PC-3 (cell line): ENCODE measurements around the gene LITAF. TPM values are rescaled to one million over a fixed set of nuclear protein-coding genes. Genes with fewer than 3 reads are reported as not detected.

Experiments
- ATAC-seq: fragments of 200-7000 bp; cut with Tn5 transposase; 2 replicates; pipeline ENCODE4 v1.9.1; 2020; ENCODE audit warnings: mild to moderate bottlenecking, moderate library complexity
- BruUV-seq: library from RNA; stranded (reverse); fragments of 400-500 nt; replicated peaks from 2 replicates; lab custom pipeline; 2021; lab: Mats Ljungman, UMichigan
- CTCF ChIA-PET: fragments of 300-600 bp; sonication (Branson Sonifier 250); formaldehyde crosslinking; loops from one replicate; lab custom pipeline; 2022; ENCODE audit warnings: antibody characterized with exemption; lab: Charles Lee
- POLR2A ChIA-PET: fragments of 300-600 bp; sonication (Branson Sonifier 250); formaldehyde crosslinking; loops from one replicate; lab custom pipeline; 2022; ENCODE audit warnings: antibody characterized with exemption; ENCODE audit not compliant: unreplicated experiment; lab: Charles Lee
- DNase-seq: peaks from one replicate; pipeline ENCODE4 v3.0.0-alpha.2; 2015
- H2AFZ ChIP-seq: fragments of 300-600 bp; sonication (generic); 2 replicates; pipeline ENCODE4 v1.6.0; 2016; ENCODE audit warnings: antibody characterized with exemption, low read length
- H3F3A ChIP-seq: fragments of 300-600 bp; sonication (generic); one replicate; pipeline ENCODE4 v1.6.0; 2017; ENCODE audit warnings: antibody characterized with exemption, low read length, control low read depth, mild to moderate bottlenecking; ENCODE audit not compliant: unreplicated experiment
- H3K27ac ChIP-seq: fragments of 300-600 bp; sonication (generic); 2 replicates; pipeline ENCODE4 v1.5.1; 2016; ENCODE audit warnings: mild to moderate bottlenecking, low read length
- H3K27me3 ChIP-seq: fragments of 300-600 bp; sonication (generic); 2 replicates; pipeline ENCODE4 v1.6.1; 2016; ENCODE audit warnings: low read length, mixed read lengths
- H3K36me3 ChIP-seq: fragments of 300-600 bp; sonication (generic); 2 replicates; pipeline ENCODE4 v1.6.1; 2016; ENCODE audit warnings: low read depth, mixed run types, low read length, mixed read lengths
- H3K4me1 ChIP-seq: fragments of 300-600 bp; sonication (generic); 2 replicates; pipeline ENCODE4 v1.5.1; 2016; ENCODE audit warnings: low read length; ENCODE audit not compliant: insufficient read depth
- H3K4me2 ChIP-seq: fragments of 300-600 bp; sonication (generic); 2 replicates; pipeline ENCODE4 v1.6.0; 2016; ENCODE audit warnings: low read length
- H3K4me3 ChIP-seq: fragments of 300-600 bp; sonication (generic); 2 replicates; pipeline ENCODE4 v1.5.1; 2016; ENCODE audit warnings: mild to moderate bottlenecking, low read length, mixed read lengths
- H3K79me2 ChIP-seq: fragments of 300-600 bp; sonication (generic); 2 replicates; pipeline ENCODE4 v1.6.1; 2017; ENCODE audit warnings: low read length, mixed read lengths
- H3K9ac ChIP-seq: fragments of 300-600 bp; sonication (generic); 2 replicates; pipeline ENCODE4 v1.6.0; 2016; ENCODE audit warnings: mild to moderate bottlenecking, low read length
- H3K9me2 ChIP-seq: fragments of 300-600 bp; sonication (generic); replicated peaks from 2 replicates; pipeline ENCODE4 v1.6.1; 2016; ENCODE audit warnings: mixed run types, low read length, mixed read lengths
- H3K9me3 ChIP-seq: fragments of 300-600 bp; sonication (generic); 2 replicates; pipeline ENCODE4 v1.6.1; 2016; ENCODE audit warnings: low read length, mixed read lengths
- H4K20me1 ChIP-seq: fragments of 300-600 bp; sonication (generic); 2 replicates; pipeline ENCODE4 v1.6.1; 2016; ENCODE audit warnings: low read length, mixed read lengths
- EZH2 ChIP-seq: fragments of 300-600 bp; sonication (generic); IDR thresholded peaks from one replicate; pipeline ENCODE4 v1.6.1; 2017; ENCODE audit warnings: antibody characterized with exemption, mild to moderate bottlenecking, low read length; ENCODE audit not compliant: unreplicated experiment
- EZH2phosphoT487 ChIP-seq: fragments of 300-600 bp; sonication (generic); IDR thresholded peaks from 2 replicates; pipeline ENCODE4 v1.6.1; 2018; ENCODE audit warnings: mild to moderate bottlenecking, antibody characterized with exemption, low read length, borderline replicate concordance
- intact Hi-C: fragments of 100-400 bp; cut with micrococcal nuclease; formaldehyde crosslinking; loops from 2 replicates; pipeline ENCODE4 v1.9.0; 2023
- total RNA-seq: library from RNA; depleted of rRNA; stranded (reverse); fragments of >200 nt; gene quantifications from 2 replicates; pipeline ENCODE4 v1.2.3, GENCODE V29; 2014
- TF ChIP-seq, protein P1 (sequence below): fragments of 300-600 bp; sonication (generic); conservative IDR thresholded peaks from 2 replicates; pipeline ENCODE4 v1.5.1; 2017; ENCODE audit warnings: antibody characterized with exemption, low read depth, mild to moderate bottlenecking, low read length

Gene LITAF
- total RNA-seq, 1 experiment from 2014 or later: 13.1 TPM

DNA sequence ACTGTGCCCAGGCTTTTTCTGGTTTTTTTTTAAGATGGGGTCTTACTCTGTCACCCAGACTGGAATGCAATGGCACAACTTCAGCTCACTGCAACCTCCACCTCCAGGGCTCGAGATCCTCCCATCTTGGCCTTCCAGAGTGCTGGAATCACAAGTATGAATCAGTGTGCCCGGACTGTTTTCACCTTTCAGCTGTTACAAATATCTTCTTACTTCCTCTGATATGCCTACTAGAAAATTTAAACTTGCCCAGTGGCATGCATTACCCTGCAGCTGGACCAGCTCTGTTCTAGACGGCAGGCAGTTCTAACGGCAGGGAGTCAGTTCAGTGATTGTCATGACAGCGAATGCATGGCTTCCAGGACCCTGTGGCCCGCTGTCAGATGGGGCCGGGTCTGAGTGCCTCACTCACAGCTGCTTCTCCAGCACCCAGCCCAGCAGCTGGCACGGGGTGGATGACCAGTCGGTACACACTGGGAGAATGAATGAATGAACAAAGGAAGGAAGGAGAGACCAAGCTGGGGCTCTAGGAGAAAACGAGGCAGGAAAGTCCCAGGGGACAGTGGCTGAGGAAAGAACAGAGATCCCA, 28.0 kb upstream of the LITAF start:
- no peaks in the 10 kb centered on the region for H3K9me3 ChIP-seq
- TF ChIP-seq, protein P1, sequence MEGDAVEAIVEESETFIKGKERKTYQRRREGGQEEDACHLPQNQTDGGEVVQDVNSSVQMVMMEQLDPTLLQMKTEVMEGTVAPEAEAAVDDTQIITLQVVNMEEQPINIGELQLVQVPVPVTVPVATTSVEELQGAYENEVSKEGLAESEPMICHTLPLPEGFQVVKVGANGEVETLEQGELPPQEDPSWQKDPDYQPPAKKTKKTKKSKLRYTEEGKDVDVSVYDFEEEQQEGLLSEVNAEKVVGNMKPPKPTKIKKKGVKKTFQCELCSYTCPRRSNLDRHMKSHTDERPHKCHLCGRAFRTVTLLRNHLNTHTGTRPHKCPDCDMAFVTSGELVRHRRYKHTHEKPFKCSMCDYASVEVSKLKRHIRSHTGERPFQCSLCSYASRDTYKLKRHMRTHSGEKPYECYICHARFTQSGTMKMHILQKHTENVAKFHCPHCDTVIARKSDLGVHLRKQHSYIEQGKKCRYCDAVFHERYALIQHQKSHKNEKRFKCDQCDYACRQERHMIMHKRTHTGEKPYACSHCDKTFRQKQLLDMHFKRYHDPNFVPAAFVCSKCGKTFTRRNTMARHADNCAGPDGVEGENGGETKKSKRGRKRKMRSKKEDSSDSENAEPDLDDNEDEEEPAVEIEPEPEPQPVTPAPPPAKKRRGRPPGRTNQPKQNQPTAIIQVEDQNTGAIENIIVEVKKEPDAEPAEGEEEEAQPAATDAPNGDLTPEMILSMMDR: no peak
- no peak for TF ChIP-seq EZH2phosphoT487
- H3K9ac ChIP-seq: no peak overlapping the region
- H3K36me3 ChIP-seq: no peaks in the 10 kb centered on the region
- no peaks in the 10 kb centered on the region for H4K20me1 ChIP-seq
- H3K27me3 ChIP-seq: no peaks in the 10 kb centered on the region
- no peak overlapping the region for H3K4me3 ChIP-seq
- H3K4me1 ChIP-seq: no peaks in the 10 kb centered on the region
- ChIA-PET CTCF (no interaction called here), POLR2A (no interaction called here)
- BruUV-seq: no TSS peak
- intact Hi-C loops: no loop called here
- DNase-seq (no peak), ATAC-seq (no peak)
- no peak overlapping the region for H3K4me2 ChIP-seq
- H3K79me2 ChIP-seq: no peaks in the 10 kb centered on the region
- H3K9me2 ChIP-seq: no peaks in the 10 kb centered on the region
- H2AFZ ChIP-seq: no peak overlapping the region
- H3F3A ChIP-seq: no peaks in the 10 kb centered on the region
- no peak overlapping the region for H3K27ac ChIP-seq

DNA sequence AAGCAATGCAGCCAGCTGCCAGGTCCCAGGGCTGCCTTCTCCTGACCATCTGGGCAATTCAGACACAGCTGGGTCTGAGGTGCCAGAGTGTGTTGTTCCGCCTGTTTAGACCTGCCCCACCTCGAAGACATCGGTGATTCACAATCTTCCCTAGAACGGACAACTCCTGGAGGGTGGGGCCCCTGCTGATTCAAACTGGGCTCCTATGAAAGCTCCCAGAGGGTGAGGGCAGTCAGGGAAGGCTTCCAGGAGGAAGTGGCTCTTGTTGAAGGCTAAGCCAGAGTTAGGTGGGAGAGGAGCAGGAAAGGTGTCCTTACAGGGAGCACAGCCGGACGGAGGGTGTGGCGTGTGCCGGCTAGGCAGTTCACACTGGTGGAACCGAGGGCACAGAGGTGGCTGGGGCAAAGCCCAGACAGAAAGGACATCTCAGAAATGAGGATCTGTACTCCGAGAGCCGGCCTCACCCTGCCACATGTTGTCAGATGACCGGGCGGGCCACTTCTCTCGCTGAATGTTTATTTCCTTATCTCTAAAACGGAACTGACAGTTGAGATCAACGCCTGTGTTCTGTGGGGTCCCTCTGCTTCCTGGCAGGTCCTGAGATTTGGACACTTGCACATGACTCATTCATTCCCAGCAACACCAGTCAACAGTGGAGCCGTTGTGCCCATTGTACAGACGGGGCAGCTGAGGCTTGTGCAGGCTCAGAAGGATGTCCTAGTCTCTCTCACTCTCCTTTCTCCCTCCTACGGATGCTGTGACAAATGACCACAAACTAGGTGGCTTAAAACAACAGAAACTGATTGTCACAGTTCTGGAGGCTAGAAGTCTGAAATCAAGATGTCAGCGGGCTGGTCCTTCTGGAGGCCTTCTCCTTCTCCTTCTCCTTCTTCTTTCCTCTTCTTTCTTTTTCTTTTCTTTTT, 26.9 kb upstream of the LITAF start:
- Histone ChIP-seq H3K27ac (no peak overlapping the region), H3K9ac (no peak overlapping the region), H3K36me3 (no peaks in the 10 kb centered on the region), H3F3A (no peaks in the 10 kb centered on the region), H3K9me3 (no peaks in the 10 kb centered on the region), H3K4me1 (no peaks in the 10 kb centered on the region), H3K9me2 (no peaks in the 10 kb centered on the region), H3K4me2 (no peak overlapping the region), H2AFZ (no peak overlapping the region), H3K79me2 (no peaks in the 10 kb centered on the region), H4K20me1 (no peaks in the 10 kb centered on the region), H3K4me3 (no peak overlapping the region), H3K27me3 (no peaks in the 10 kb centered on the region)
- ChIA-PET CTCF (no interaction called here), POLR2A (no interaction called here)
- BruUV-seq: no TSS peak
- ATAC-seq: no peak
- TF ChIP-seq, protein P1: no peak
- TF ChIP-seq EZH2: no peak
- no peak for TF ChIP-seq EZH2phosphoT487
- peak; percentile 4 for DNase-seq
- intact Hi-C loops: no loop called here

DNA sequence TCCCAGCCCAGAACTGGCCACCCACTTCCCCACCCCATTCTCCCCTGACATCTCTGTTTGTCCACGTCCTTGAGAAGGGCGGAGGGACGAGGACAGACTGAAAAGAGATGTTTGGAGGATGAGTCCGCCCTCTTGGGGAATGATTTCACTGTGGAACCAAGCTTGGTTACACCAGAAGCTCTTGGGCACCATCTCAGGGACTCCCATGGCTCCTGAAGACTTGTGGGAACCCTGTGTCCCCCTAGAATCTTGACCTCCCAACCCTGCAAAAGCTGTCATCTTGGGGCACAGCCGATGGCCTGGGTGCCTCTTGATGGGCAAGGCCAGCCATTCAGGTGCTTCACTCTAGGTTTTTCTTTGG, 25.9 kb upstream of the LITAF start:
- Histone ChIP-seq H3K9ac (no peak overlapping the region), H3K4me2 (no peak overlapping the region), H3K36me3 (no peaks in the 10 kb centered on the region), H3K4me1 (no peaks in the 10 kb centered on the region), H3K79me2 (no peaks in the 10 kb centered on the region), H4K20me1 (no peaks in the 10 kb centered on the region), H3K9me3 (no peaks in the 10 kb centered on the region), H3K27ac (no peak overlapping the region), H3K9me2 (no peaks in the 10 kb centered on the region), H3F3A (no peaks in the 10 kb centered on the region), H3K4me3 (no peak overlapping the region), H3K27me3 (no peaks in the 10 kb centered on the region), H2AFZ (no peak overlapping the region)
- TF ChIP-seq, protein P1: no peak
- no peak for TF ChIP-seq EZH2
- no peak for TF ChIP-seq EZH2phosphoT487
- no TSS peak for BruUV-seq
- intact Hi-C loops: no loop called here
- DNase-seq: no peak
- ATAC-seq: no peak
- ChIA-PET CTCF (no interaction called here), POLR2A (no interaction called here)
